ENCODE results near the gene ZFR. TPM values are rescaled to one million over a fixed set of nuclear protein-coding genes. Genes with fewer than 3 reads are reported as not detected.

The ZFR gene
- total and polyA plus RNA-seq, 9 of the 15 experiments (the other 6 are each of a cell fraction or from before 2014, with no cell fraction given) = 35.5 to 108 (median 71.1) TPM

DNA sequence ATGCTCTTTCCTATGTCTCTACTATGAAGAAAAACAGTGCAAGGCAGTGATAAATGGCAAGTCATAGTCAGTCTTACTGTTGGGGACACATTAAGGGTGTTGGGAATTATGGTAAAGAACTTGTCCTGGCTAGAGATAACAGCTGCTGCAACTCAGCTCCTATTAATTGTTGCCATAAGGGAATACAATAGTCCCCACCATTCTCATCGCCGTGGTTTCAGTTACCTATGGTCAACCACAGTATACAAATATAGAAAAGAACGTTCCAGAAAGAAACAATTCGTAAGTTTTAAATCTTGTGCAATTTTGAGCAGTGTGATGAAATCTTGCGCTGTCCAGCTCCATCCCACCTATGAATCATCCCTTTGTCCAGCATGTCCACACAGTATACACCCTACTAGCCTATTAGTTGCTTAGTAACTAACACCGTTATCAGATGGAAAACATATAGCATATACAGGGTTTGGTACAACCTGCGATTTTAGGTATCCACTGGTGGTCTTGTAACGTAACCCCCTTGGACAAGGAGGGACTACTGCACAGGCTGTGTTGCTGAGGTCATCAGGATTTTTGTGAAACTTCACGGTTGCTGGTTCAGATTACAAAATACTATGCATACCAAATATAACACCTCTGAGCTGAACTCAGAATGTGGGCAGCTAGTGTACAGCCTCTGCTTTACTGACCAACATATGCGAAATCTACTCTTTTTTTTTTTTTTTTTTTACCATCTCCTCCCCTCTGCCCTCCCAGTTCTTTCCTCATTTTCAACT lies 53.5 kb downstream of the ZFR start (continued):
- TF ChIP-seq, protein P1, sequence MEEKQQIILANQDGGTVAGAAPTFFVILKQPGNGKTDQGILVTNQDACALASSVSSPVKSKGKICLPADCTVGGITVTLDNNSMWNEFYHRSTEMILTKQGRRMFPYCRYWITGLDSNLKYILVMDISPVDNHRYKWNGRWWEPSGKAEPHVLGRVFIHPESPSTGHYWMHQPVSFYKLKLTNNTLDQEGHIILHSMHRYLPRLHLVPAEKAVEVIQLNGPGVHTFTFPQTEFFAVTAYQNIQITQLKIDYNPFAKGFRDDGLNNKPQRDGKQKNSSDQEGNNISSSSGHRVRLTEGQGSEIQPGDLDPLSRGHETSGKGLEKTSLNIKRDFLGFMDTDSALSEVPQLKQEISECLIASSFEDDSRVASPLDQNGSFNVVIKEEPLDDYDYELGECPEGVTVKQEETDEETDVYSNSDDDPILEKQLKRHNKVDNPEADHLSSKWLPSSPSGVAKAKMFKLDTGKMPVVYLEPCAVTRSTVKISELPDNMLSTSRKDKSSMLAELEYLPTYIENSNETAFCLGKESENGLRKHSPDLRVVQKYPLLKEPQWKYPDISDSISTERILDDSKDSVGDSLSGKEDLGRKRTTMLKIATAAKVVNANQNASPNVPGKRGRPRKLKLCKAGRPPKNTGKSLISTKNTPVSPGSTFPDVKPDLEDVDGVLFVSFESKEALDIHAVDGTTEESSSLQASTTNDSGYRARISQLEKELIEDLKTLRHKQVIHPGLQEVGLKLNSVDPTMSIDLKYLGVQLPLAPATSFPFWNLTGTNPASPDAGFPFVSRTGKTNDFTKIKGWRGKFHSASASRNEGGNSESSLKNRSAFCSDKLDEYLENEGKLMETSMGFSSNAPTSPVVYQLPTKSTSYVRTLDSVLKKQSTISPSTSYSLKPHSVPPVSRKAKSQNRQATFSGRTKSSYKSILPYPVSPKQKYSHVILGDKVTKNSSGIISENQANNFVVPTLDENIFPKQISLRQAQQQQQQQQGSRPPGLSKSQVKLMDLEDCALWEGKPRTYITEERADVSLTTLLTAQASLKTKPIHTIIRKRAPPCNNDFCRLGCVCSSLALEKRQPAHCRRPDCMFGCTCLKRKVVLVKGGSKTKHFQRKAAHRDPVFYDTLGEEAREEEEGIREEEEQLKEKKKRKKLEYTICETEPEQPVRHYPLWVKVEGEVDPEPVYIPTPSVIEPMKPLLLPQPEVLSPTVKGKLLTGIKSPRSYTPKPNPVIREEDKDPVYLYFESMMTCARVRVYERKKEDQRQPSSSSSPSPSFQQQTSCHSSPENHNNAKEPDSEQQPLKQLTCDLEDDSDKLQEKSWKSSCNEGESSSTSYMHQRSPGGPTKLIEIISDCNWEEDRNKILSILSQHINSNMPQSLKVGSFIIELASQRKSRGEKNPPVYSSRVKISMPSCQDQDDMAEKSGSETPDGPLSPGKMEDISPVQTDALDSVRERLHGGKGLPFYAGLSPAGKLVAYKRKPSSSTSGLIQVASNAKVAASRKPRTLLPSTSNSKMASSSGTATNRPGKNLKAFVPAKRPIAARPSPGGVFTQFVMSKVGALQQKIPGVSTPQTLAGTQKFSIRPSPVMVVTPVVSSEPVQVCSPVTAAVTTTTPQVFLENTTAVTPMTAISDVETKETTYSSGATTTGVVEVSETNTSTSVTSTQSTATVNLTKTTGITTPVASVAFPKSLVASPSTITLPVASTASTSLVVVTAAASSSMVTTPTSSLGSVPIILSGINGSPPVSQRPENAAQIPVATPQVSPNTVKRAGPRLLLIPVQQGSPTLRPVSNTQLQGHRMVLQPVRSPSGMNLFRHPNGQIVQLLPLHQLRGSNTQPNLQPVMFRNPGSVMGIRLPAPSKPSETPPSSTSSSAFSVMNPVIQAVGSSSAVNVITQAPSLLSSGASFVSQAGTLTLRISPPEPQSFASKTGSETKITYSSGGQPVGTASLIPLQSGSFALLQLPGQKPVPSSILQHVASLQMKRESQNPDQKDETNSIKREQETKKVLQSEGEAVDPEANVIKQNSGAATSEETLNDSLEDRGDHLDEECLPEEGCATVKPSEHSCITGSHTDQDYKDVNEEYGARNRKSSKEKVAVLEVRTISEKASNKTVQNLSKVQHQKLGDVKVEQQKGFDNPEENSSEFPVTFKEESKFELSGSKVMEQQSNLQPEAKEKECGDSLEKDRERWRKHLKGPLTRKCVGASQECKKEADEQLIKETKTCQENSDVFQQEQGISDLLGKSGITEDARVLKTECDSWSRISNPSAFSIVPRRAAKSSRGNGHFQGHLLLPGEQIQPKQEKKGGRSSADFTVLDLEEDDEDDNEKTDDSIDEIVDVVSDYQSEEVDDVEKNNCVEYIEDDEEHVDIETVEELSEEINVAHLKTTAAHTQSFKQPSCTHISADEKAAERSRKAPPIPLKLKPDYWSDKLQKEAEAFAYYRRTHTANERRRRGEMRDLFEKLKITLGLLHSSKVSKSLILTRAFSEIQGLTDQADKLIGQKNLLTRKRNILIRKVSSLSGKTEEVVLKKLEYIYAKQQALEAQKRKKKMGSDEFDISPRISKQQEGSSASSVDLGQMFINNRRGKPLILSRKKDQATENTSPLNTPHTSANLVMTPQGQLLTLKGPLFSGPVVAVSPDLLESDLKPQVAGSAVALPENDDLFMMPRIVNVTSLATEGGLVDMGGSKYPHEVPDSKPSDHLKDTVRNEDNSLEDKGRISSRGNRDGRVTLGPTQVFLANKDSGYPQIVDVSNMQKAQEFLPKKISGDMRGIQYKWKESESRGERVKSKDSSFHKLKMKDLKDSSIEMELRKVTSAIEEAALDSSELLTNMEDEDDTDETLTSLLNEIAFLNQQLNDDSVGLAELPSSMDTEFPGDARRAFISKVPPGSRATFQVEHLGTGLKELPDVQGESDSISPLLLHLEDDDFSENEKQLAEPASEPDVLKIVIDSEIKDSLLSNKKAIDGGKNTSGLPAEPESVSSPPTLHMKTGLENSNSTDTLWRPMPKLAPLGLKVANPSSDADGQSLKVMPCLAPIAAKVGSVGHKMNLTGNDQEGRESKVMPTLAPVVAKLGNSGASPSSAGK (IDR thresholded peaks at IDR 0.05) = no peak
- TF ChIP-seq ATF1 (CRISPR knock-in tag; IDR thresholded peaks at IDR 0.05) = no peak
- TF ChIP-seq ATF1 (tag; IDR thresholded peaks at IDR 0.05) = 0 out of 2 replicates have a peak, but pooled peaks have one; percentile 24
- TF ChIP-seq ZNF197 (CRISPR knock-in tag; IDR thresholded peaks at IDR 0.05; ENCODE audit: low read depth) = peak; percentile 71; the same call in 1 of the 2 replicates
- TF ChIP-seq MEIS2 (IDR thresholded peaks at IDR 0.05; ENCODE audit: partially characterized antibody) = peak; percentile 92
- peak; percentile 66 for TF ChIP-seq EP300 (IDR thresholded peaks at IDR 0.05; ENCODE audit: low read length)
- TF ChIP-seq, protein P2, sequence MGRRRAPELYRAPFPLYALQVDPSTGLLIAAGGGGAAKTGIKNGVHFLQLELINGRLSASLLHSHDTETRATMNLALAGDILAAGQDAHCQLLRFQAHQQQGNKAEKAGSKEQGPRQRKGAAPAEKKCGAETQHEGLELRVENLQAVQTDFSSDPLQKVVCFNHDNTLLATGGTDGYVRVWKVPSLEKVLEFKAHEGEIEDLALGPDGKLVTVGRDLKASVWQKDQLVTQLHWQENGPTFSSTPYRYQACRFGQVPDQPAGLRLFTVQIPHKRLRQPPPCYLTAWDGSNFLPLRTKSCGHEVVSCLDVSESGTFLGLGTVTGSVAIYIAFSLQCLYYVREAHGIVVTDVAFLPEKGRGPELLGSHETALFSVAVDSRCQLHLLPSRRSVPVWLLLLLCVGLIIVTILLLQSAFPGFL (CRISPR knock-in tag; IDR thresholded peaks at IDR 0.05) = no peak
- TF ChIP-seq ZNF175 (CRISPR knock-in tag; IDR thresholded peaks at IDR 0.05; ENCODE audit: low read depth) = peak; percentile 87
- TF ChIP-seq, protein P3, sequence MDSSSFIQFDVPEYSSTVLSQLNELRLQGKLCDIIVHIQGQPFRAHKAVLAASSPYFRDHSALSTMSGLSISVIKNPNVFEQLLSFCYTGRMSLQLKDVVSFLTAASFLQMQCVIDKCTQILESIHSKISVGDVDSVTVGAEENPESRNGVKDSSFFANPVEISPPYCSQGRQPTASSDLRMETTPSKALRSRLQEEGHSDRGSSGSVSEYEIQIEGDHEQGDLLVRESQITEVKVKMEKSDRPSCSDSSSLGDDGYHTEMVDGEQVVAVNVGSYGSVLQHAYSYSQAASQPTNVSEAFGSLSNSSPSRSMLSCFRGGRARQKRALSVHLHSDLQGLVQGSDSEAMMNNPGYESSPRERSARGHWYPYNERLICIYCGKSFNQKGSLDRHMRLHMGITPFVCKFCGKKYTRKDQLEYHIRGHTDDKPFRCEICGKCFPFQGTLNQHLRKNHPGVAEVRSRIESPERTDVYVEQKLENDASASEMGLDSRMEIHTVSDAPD (CRISPR knock-in tag; IDR thresholded peaks at IDR 0.05) = no peak
- TF ChIP-seq POLR2H (tag; IDR thresholded peaks at IDR 0.05; ENCODE audit: low read depth) = 0 out of 2 replicates have a peak, but pooled peaks have one; percentile 36
- peak; percentile 60; the same call in 1 of the 2 replicates for TF ChIP-seq SMARCE1 (IDR thresholded peaks at IDR 0.05)
- 0 out of 2 replicates have a peak, but pooled peaks have one; percentile 30 for TF ChIP-seq ARID2 (IDR thresholded peaks at IDR 0.05)
- no peak for TF ChIP-seq NELFE (IDR thresholded peaks at IDR 0.05; ENCODE audit: insufficient read depth, insufficient read length)
- peak in 1 of 2 experiments; percentile 91; a peak in 2 of 4 replicates for TF ChIP-seq KDM1A (IDR thresholded peaks at IDR 0.05)
